NCI-H526 (cell line): ENCODE measurements around the gene TMPRSS15.

ENCODE experiments used
- DNase-seq, 2 experiments: peaks; one replicate each; lab custom pipeline; 2025; lab: John Stamatoyannopoulos, UW

TMPRSS15 gene

DNA sequence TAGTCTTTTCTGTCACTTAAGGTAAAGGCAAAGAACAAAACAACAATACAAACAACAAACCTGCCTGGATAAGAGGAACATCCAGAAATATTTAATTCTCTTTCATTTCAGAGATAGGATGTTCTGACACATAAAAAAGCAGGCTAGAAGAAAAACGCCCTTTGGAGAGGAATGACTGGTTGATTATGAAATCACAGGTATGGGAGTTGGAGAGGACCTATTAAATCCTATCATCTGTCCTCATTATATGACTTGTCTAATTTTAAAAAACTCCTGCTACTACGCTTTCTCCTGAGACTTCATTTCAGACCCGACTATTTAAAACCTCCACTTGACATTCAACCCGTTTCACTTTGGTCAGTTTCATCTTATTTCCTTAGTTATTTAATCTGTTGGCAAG lies 54.1 kb downstream of the TMPRSS15 start:
- DNase-seq: no peak

DNA sequence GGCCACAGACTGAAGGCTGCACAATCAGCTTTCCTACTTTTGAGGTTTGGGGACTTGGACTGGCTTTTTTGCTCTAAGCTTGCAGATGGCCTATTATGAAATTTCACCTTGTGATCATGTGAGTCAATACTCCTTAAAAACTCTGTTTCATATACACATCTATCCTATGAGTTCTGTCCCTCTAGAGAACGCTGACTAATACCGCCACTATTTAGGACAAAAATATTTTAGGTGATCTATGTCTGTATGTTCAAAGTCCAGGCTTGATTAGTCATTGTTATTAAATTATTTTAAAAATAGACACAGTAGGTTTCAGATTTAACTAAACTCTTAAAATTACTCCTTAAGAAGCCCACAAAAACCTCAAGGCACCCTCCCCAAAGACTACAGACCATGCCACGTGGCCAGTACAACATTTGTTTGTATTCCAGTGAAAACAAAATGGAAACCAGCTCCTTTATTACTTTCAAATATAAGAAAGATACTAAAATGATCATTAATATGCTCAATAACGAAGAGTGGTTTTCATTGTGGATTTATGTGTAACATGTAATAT lies 63.1 kb downstream of the TMPRSS15 start:
- no peak for DNase-seq

DNA sequence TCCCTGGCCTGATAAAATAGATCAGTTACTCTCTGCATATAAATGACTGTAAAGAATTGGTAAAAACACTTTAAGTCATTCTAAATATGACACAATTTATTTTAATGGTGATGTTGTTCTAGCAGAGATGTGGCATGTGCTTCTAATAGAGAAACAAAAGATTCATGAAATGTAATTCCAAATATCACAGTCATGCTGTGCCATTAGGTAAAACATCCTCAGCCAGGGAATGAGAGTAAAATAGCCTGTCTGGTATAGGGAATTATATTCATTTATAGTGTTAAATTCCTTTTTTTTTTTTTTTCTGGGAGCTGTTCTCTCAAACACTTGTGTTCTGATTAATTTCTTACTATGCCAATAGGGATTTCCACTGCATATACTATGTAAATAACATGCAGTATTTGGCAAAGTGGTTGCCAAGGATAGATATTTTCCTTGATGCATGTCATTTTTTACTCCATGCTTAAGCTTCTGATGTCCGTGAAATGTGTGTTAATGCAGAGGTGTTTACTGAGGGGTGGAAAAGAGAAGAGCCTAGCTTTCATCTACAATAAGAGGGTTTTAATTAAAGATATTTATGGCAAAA lies 67.8 kb downstream of the TMPRSS15 start:
- DNase-seq: no peak

GRCh38 chr21:18334066-18334465 lies 69.5 kb downstream of the TMPRSS15 start:
- DNase-seq: no peak

- no peak for DNase-seq
These were observed 85.4 kb downstream of the TMPRSS15 start for GRCh38 chr21:18318156-18318555.

- DNase-seq: no peak
These were observed 105.4 kb downstream of the TMPRSS15 start for GRCh38 chr21:18298228-18298627.

DNA sequence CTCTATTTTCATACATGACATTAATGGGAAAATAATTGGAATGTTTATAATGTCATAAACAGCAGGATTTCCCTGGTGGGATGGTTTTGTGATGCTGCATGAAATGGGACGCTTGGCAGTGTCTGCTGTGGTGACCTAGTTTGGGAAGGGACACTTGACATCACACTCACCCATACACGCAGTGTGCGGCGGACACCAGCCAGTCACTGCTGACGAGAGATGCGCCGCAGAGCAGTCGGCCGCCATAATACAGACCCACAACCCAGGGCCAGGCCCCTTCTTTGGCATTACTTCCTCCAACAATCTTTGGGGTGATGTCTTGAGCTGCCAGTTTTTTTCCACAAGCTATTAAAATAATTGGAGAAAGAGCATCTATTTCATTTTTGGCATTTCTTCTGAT lies 109.5 kb downstream of the TMPRSS15 start:
- DNase-seq: no peak

DNA sequence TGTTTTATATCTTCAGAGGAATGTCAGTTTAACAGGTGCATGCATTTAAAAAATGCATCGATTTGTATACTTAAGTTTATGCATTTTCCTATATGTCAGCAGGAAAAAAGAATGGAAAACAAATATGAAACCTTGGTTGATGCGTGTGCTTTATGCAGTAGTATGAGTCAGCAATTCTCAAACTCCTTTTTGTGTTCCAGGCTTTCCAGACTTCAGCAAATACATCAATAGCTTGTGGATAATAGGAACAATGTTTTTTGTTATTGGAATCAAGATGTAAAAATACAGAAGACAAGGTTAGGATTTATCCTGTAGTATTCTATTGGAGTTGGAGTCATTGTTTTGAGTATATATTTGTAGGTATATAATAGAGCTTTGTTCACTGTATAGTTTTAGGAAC lies 113.7 kb downstream of the TMPRSS15 start:
- DNase-seq: no peak

DNA sequence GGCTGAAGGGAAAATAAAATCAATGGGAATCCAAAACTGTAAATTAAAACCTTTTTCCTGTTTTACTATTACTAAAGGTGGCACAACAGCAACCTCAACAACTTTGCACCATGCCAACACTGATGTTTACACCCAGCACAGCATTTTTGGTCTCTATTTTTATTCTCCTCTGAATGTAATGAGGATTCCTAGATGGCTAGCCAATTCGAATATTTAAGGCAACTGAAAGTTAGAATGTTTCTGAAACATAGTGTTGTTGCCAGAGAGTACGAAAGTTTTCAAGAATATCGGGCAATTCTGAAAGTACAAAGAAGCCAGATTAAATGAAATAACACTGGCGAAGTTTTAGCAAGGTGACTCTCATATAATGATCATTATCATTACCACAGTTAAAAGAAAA lies 118.2 kb downstream of the TMPRSS15 start:
- DNase-seq: no peak

- DNase-seq: no peak
These were observed 127.8 kb downstream of the TMPRSS15 start for GRCh38 chr21:18275781-18276180.

- DNase-seq: no peak
These were observed 129.2 kb downstream of the TMPRSS15 start for GRCh38 chr21:18274370-18274769.

DNA sequence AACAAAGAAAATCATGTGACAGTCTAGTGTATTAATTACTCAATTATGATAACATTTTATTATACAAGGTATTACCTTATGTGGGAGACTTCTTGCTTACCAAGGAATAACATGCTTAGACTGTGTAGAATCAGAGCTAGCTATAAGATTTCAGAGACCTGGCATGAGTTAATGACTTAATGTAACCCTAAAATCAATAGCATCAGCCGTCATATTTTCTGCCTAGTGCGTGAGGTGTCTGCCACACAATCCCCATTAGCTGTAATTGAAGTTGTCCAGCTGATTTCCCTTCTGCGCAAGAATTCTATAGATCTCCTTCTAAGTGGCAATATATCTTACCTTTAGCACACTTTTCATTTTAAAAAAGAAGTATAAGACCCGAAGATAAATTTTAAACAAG lies 130.2 kb downstream of the TMPRSS15 start:
- DNase-seq: no peak

- no peak for DNase-seq
These were observed 133.7 kb downstream of the TMPRSS15 start for GRCh38 chr21:18269856-18270255.

DNA sequence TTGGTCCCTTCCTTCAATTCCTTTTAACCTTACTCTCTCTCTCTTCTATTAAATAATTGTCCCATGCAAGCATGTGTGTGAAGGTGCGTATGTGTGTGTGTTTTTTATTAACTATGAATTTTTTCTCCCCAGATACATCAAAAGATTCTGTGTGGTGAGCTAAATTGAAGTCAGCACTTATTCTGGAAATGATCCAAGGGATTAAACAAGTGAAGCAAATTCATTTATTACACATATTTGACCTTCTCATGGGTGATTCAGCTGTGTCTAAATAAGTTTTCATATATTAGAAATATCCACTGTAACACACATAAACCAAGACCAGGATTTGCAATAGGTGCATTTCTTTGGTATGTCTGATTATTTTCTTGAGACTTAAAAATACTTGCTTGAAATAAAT lies 134.7 kb downstream of the TMPRSS15 start:
- DNase-seq: no peak

DNA sequence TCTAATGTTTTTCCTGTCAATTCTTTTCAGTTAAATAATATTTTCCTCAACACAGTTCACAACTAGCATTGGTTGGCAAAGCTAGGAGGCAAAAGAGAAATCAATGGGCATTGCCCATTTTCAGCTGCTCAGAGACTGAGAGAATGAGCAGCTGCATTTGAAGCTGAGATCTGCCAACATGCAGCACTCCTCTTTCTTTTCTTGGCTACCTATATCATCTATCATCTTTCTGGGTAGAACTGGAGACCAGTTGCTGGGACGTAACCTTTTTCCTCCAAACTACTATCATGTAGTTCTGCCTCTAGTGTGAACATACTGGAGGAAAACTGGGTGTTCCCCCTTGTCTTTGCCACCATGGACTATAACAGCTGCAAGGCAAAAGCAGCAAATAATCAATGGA lies 136.1 kb downstream of the TMPRSS15 start:
- DNase-seq: no peak

DNA sequence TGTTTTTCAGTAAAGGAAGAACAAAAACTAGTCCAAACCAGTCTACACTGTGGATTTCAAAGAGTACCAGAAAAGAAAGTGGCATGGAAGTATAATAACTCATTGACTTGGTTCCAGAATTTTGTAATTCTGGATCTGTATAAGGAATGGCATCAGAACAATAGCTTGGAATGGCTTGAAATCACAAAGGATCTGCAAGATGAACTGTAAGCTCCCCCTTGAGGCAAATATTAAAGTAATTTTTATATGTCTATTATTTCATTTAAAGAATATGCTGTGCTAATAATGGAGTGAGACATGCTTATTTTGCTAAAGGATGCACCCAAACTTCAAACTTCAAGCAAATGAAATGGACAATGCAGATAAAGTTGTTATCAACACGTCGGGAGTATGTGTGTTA lies 137.6 kb downstream of the TMPRSS15 start:
- DNase-seq: no peak

DNA sequence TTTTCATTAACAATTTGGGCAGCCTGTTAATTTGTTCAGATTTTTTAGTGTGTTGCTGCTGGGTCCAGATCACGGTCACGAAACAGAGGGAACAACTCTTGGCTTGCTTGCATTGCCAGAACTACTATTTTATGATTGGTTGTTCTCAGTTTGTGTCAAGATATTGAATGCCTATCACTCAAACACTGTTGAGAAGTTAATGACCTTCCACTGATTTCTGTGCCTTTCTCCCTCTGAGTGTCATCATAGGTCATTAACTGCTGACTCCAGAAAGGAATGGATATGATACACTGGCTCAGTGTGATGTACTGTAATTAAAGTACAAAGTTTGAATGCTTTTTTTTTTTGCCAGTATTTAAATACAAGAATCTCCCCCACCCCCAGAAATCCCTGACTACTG lies 149.8 kb downstream of the TMPRSS15 start:
- no peak for DNase-seq

- no peak for DNase-seq
These were observed 150.4 kb downstream of the TMPRSS15 start for GRCh38 chr21:18253221-18253620.

GRCh38 chr21:18252680-18253079 lies 150.9 kb downstream of the TMPRSS15 start:
- no peak for DNase-seq

- no peak for DNase-seq
These were observed 151.3 kb downstream of the TMPRSS15 start for GRCh38 chr21:18252256-18252655.

- DNase-seq: no peak
These were observed 152.5 kb downstream of the TMPRSS15 start for GRCh38 chr21:18251065-18251464.

DNA sequence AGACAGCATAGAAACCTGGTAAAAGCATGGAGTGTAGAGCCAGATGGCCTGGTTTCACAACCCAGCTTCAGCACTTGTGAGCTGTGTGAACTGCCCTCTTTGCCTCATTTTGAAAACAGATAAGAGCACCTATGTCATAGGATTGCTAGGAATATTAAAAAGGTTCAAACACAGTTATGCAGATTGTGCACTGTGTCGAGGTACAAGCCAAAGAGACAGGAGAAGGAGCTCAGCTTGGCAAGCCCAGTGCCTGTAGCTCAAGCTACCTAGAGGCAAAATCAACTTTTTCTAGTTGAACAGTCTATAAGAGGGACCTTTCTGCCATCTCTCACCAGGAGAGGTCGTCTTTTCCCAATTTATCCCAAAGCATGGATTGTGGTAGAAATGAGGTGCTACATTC lies 153.9 kb downstream of the TMPRSS15 start:
- DNase-seq: peak in 1 of 2 experiments; percentile 2

- no peak for DNase-seq
These were observed 155.4 kb downstream of the TMPRSS15 start for GRCh38 chr21:18248171-18248570.

DNA sequence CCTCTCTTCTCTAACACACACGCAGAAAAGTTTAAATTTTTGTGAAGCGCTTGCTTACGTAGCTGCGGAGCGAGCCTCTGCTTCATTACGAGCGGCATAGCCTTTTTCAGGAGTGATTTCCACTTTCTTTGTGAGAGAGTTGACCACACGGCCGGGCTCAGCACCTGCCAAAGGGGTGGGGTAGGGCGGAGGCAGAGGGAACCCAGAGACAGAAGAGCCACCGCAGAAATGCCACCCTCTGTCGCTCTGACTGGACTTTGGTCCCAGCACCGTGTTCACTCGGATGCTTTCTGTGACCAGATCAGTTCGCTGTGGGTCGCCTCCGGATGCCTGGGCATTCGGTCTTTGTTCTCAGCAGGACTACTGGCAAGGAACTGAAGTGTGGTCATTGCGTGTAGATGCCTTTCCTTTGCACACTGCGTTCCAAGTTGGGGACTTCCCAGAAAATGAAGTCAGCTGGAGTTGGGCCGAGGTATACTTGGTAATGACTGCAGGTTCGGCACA lies 158.1 kb downstream of the TMPRSS15 start:
- DNase-seq: no peak
